GM23248 (cell line): ENCODE results near the gene KCNK15.

Experiments
- EZH2 ChIP-seq: fragments of 200-600 bp; sonication (generic); IDR thresholded peaks from 2 replicates; pipeline ENCODE4 v1.6.1; 2018; ENCODE audit warnings: antibody characterized with exemption, mild to moderate bottlenecking; ENCODE audit not compliant: insufficient read depth, poor library complexity, severe bottlenecking
- EZH2phosphoT487 ChIP-seq: fragments of 200-600 bp; sonication (generic); IDR thresholded peaks from 2 replicates; pipeline ENCODE4 v1.6.1; 2018; ENCODE audit warnings: antibody characterized with exemption, moderate library complexity, mild to moderate bottlenecking, low read depth; ENCODE audit not compliant: insufficient read depth

- no peak for TF ChIP-seq EZH2phosphoT487
- no peak for TF ChIP-seq EZH2
Measured at GRCh38 chr20:44756956-44757355, 11.3 kb downstream of the KCNK15 start.
